ENCODE measurements around the gene AARS1.
"Not testable (repeated sequence)": the region's sequence is repeated elsewhere in the genome, so short reads cannot be mapped to it uniquely, and the experiment has no call there.

The AARS1 gene

DNA sequence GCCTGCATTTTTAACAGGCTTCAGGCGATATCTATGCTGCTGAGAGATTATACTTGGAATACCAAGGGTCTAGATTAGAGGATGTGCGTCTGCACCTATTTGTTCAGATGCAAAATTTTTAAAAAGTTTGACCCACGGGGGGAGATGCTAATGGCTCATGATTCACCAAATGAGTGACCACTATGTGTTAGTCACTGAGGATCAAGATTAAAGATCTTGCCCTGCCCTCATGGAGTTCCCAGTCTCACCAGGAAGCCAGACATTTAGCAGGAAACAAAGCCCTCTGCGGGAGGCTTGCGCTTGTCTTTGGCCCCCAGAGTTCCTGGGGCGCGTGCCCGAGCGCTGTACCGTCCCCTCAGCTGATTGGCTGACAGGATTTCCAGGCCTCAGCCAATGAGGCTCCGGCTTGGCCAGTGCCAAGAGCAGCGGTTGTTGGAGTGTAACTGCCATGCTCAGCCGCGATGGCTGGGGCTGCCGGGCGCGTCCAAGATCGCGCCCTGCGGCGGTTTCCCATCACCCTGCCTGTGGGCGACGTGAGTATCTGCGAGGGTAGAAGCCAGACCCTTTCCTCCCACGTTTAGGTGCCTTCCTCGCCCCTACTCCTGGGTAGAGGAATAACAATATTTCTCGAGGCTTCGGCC, 5.2 kb upstream of the AARS1 start:
- H3K36me3 Mint-ChIP-seq (ENCODE audit: low read depth) = peaks cover under 1% of the 10 kb centered on the region
- no peaks in the 10 kb centered on the region for H3K9me3 Mint-ChIP-seq
- H3K27me3 Mint-ChIP-seq = no peaks in the 10 kb centered on the region
- no peak overlapping the region for H3K4me3 Mint-ChIP-seq
- H3K4me1 Mint-ChIP-seq (ENCODE audit: low read depth) = peaks cover 16% of the 10 kb centered on the region
- no peak overlapping the region for H3K27ac Mint-ChIP-seq

DNA sequence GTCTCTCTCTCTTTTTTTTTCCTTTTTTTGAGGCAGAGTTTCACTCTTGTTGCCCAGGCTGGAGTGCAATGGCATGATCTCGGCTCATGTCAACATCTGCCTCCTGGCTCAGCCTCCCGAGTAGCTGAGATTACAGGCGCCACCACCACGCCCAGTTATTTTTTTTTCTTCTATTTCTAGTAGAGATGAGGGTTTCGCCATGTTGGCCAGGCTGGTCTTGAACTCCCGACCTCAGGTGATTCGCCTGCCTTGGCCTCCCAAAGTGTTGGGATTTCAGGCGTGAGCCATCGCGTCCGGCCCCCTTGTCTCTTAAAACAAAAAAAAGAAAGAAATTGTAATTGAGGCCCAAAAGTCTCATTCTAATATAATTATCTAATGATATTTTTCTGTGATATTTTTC, 2.8 kb upstream of the AARS1 start:
- Mint-ChIP-seq H3K36me3 (ENCODE audit: low read depth) (peaks cover 13% of the 10 kb centered on the region), H3K4me1 (ENCODE audit: low read depth) (peaks cover 19% of the 10 kb centered on the region)
- H3K9me3 Mint-ChIP-seq, H3K4me3 Mint-ChIP-seq, H3K27me3 Mint-ChIP-seq, H3K27ac Mint-ChIP-seq: not testable (repeated sequence)

DNA sequence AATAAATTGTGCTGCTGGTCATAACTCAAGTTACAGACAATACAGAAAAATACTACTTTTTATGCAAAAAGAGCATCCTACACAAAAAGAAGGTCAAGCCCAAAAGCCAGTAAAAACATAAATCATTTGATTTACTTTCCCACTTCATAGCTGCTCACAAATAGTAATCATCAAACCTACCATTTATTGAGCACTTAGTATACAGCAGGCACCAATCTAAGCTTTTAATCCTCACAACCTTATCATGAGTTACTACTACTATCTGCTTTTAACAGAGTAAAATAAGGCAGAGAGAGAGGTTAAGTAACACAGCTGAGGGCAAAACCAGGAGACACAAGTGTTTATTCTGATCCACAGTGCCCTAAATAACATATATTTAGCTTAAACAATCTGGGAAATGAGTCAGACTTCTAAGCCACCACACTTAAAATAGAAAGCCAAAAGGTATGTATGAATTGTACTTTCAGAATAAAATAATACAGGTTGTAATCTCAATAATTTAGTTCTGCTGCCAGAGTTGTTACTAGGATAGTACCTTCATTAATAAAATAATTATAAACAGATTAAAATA, 1.7 kb upstream of the AARS1 start:
- Mint-ChIP-seq H3K4me1 (ENCODE audit: low read depth) (peaks cover 19% of the 10 kb centered on the region), H3K9me3 (no peaks in the 10 kb centered on the region), H3K36me3 (ENCODE audit: low read depth) (peaks cover 13% of the 10 kb centered on the region), H3K27ac (no peak overlapping the region), H3K4me3 (no peak overlapping the region), H3K27me3 (no peaks in the 10 kb centered on the region)

DNA sequence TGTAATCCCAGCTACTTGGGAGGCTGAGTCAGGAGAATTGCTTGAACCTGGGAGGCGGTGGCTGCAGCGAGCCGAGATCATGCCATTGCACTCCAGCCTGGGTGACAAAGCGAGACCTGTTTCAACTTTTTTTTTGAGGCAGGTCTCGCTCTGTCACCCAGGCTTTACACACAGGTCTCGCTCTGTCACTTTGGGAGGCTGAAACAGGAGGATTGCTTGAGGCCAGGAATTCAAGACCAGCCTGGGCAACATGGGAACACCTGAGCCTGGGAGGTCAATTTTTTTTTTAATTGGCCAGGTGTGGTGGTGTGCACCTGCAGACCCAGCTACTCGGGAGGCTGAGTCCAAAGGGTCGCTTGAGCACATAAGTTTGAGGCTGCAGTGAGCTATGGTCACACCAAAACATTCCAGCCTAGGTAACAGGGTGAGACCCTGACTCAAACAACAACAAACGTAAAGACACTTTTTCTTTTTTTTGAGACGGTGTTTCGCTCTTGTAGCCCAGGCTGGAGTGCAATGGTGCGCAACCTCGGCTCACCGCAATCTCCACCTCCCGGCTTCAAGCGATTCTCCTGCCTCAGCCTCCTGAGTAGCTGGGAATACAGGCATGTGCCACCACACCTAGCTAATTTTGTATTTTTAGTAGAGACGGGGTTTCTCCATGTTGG, 1.9 kb downstream of the AARS1 start:
- H3K27ac Mint-ChIP-seq = peak overlapping the region; percentile 45
- H3K4me3 Mint-ChIP-seq = peak overlapping the region; percentile 99
- peaks cover 40% of the 10 kb centered on the region for H3K4me1 Mint-ChIP-seq (ENCODE audit: low read depth)
- not testable (repeated sequence) for H3K27me3 Mint-ChIP-seq, H3K9me3 Mint-ChIP-seq
- H3K36me3 Mint-ChIP-seq (ENCODE audit: low read depth) = peaks cover 37% of the 10 kb centered on the region

DNA sequence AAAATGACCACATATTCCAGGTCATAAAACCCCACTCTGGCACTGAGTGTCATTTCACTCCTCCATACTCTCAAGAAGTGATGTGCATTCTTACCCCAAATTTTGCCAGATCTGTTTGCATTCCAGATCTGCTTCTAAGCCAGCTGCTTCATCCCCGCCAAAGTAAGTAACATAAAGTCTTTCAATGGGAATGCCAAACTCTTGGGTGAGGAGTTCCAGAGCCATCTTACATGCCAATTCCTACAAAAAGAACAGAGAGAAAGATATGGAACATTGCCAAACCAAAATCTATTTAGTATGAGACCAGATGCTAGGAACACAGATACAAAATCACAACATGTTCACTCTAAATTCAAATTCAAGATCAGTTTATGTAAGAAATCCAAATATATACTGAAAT, 12.9 kb downstream of the AARS1 start:
- Mint-ChIP-seq H3K36me3 (ENCODE audit: low read depth) (peaks cover 67% of the 10 kb centered on the region), H3K4me1 (ENCODE audit: low read depth) (no peaks in the 10 kb centered on the region), H3K9me3 (no peaks in the 10 kb centered on the region), H3K27me3 (no peaks in the 10 kb centered on the region), H3K4me3 (no peak overlapping the region), H3K27ac (no peak overlapping the region)

DNA sequence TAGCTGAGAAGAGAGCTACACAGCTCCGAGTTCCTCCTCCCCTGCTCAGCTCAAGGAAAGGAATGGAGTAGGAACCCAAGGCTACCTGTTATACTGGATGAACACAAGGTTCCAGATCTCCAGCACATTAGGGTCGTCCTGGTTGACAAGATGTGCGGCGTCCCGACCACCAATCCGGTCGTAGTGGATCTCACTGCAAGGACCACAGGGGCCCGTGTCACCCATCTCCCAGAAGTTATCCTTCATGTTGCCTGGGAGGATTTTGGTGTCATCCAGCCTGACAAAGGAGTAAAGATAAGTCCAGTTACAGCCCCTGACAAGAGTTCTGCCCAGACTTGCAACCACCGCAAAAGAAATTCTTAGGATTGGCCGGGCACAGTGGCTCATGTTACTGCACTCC, 17.6 kb downstream of the AARS1 start:
- H3K4me3 Mint-ChIP-seq = no peak overlapping the region
- no peaks in the 10 kb centered on the region for H3K4me1 Mint-ChIP-seq (ENCODE audit: low read depth)
- H3K27ac Mint-ChIP-seq = no peak overlapping the region
- H3K36me3 Mint-ChIP-seq (ENCODE audit: low read depth) = peaks cover 67% of the 10 kb centered on the region
- H3K9me3 Mint-ChIP-seq = no peaks in the 10 kb centered on the region
- H3K27me3 Mint-ChIP-seq = no peaks in the 10 kb centered on the region

DNA sequence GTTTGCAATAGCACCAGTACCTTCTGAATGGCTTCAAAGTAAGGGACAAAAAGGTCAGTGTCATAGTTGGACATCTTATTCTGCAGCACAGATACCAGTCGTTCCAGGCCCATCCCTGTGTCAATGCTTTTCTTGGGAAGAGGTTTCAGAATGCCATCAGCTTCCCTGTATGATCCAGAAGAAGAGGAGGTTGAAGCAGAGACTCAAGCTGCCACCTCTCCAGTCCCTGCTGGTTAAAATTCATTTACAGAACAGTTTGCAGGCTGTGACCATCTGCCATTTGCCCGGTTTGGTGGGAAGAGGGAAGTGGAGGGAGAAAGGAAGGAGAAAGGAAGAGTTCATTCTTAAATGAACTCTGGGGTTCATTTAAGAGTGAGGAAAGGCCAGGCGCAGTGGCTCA, 19.1 kb downstream of the AARS1 start:
- Mint-ChIP-seq H3K36me3 (ENCODE audit: low read depth) (peaks cover 66% of the 10 kb centered on the region), H3K9me3 (no peaks in the 10 kb centered on the region), H3K27ac (no peak overlapping the region), H3K4me1 (ENCODE audit: low read depth) (no peaks in the 10 kb centered on the region), H3K27me3 (no peaks in the 10 kb centered on the region), H3K4me3 (no peak overlapping the region)

DNA sequence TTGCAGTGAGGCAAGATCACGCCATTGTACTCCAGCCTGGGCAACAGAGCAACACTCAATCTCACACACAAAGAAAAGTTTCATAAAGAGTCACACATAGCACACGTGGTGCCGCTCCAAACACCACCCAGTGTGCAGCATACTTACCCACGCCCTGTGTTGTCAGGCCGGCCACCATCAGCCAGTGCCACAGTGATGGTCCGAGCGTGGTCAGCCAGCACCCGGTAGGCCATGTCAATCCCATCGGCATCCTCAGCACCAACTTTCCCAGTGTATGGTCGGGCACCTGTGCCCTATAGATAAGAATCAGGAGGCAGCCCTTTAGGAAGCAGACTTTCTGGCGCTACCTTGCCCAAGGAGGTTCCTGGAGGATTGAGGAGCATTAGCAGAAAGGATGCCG, 19.8 kb downstream of the AARS1 start:
- H3K9me3 Mint-ChIP-seq = no peaks in the 10 kb centered on the region
- H3K4me1 Mint-ChIP-seq (ENCODE audit: low read depth) = no peaks in the 10 kb centered on the region
- no peaks in the 10 kb centered on the region for H3K27me3 Mint-ChIP-seq
- no peak overlapping the region for H3K27ac Mint-ChIP-seq
- peaks cover 67% of the 10 kb centered on the region for H3K36me3 Mint-ChIP-seq (ENCODE audit: low read depth)
- no peak overlapping the region for H3K4me3 Mint-ChIP-seq

DNA sequence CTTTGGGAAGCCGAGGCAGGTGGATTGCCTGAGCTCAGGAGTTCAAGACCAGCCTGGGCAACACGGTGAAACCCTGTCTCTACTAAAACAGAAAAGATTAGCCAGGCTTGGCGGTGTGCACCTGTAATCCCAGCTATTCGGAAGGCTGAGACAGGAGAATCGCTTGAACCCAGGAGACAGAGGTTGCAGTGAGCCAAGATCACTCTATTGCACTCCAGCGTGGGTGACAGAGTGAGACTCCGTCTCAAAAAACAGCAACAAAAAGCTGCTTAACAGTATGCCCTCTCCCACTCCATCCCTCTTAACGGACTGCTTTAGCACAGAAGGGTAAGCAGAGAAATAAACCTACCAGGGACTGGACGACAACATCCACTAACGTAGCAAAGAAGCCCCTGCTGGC, 21.4 kb downstream of the AARS1 start:
- H3K27ac Mint-ChIP-seq; H3K4me3 Mint-ChIP-seq; H3K9me3 Mint-ChIP-seq; H3K27me3 Mint-ChIP-seq; H3K4me1 Mint-ChIP-seq (ENCODE audit: low read depth): not testable (repeated sequence)
- peaks cover 65% of the 10 kb centered on the region for H3K36me3 Mint-ChIP-seq (ENCODE audit: low read depth)

DNA sequence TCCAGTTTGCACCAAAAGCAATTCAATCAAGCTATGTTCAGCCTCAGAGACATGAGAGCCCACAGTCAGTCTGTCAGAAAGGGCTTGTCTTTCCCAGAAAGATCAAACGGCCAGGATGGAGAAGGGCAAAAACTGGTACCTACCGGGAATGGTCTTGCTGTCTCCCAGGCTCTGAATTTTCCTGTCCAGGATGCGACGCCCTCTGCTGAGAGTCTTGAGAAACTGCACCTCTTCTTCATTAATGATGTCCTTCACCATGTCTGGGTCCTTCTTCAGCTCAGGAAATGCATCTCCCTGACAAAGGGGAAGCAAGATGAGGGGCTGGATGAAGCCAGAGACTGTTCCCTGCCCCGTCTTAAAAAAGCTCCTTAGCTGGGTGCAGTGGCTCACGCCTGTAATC, 21.8 kb downstream of the AARS1 start:
- no peak overlapping the region for H3K27ac Mint-ChIP-seq
- H3K9me3 Mint-ChIP-seq = no peaks in the 10 kb centered on the region
- peaks cover 64% of the 10 kb centered on the region for H3K36me3 Mint-ChIP-seq (ENCODE audit: low read depth)
- no peaks in the 10 kb centered on the region for H3K27me3 Mint-ChIP-seq
- no peaks in the 10 kb centered on the region for H3K4me1 Mint-ChIP-seq (ENCODE audit: low read depth)
- no peak overlapping the region for H3K4me3 Mint-ChIP-seq

DNA sequence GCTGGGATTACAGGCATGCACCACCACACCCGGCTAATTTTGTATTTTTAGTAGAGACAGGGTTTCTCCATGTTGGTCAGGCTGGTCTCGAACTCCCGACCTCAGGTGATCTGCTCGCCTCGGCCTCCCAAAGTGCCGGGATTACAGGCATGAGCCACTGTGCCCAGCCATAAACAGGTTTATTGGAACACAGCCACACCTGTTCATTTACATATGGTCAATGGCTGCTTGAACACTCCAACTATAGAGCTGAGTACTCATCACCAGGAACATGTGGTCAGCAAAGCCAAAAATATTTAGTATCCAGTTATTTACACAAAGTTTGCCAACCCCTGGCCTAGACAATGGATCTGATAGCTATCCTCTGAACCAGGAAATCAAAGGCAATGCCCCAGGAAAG, 29.4 kb downstream of the AARS1 start:
- H3K9me3 Mint-ChIP-seq; H3K27ac Mint-ChIP-seq; H3K4me1 Mint-ChIP-seq (ENCODE audit: low read depth); H3K27me3 Mint-ChIP-seq; H3K4me3 Mint-ChIP-seq: not testable (repeated sequence)
- H3K36me3 Mint-ChIP-seq (ENCODE audit: low read depth) = peaks cover 78% of the 10 kb centered on the region

DNA sequence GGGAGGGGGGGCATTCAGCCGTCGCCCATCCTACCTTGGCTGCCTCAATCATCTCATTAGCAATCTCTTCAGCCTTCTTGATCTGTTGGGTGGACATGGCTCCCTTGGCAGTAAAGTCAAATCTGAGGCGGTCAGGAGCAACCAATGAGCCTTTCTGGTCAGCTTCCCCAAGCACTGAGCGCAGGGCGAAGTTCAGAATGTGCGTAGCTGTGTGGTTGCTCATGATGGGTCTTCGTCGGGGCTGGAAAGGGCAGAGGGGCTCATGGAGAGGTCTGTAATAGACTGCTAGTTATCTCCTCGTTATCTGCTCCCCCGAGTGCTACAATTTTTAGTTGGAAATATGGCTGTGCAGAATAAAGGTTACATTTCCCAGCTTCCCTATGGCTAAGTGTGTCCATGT, 30.4 kb downstream of the AARS1 start:
- Mint-ChIP-seq H3K4me3 (no peak overlapping the region), H3K9me3 (no peaks in the 10 kb centered on the region), H3K27me3 (no peaks in the 10 kb centered on the region), H3K27ac (no peak overlapping the region), H3K4me1 (ENCODE audit: low read depth) (no peaks in the 10 kb centered on the region), H3K36me3 (ENCODE audit: low read depth) (peaks cover 81% of the 10 kb centered on the region)

DNA sequence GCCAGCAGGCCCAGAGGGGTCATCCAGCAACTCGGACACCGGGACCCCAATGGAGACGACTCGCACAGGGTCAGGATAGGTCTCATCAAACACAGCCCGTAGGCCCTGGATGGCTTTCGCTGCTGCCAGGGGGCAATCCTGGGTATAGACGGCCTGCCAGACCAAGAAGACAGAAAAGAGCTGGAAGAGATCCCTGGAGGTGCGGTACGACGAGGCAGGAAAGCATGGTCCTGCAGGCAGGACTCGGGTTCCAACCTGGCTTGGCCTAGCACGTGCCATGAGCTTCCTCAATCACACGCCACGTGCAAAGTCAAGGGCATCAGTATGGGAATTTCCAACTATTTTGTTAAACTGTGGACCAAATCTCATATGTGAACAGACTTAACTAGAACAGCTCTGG, 31.2 kb downstream of the AARS1 start:
- H3K27me3 Mint-ChIP-seq = no peaks in the 10 kb centered on the region
- H3K36me3 Mint-ChIP-seq (ENCODE audit: low read depth) = peaks cover 84% of the 10 kb centered on the region
- H3K4me3 Mint-ChIP-seq = no peak overlapping the region
- H3K9me3 Mint-ChIP-seq = no peaks in the 10 kb centered on the region
- H3K4me1 Mint-ChIP-seq (ENCODE audit: low read depth) = no peaks in the 10 kb centered on the region
- H3K27ac Mint-ChIP-seq = no peak overlapping the region

DNA sequence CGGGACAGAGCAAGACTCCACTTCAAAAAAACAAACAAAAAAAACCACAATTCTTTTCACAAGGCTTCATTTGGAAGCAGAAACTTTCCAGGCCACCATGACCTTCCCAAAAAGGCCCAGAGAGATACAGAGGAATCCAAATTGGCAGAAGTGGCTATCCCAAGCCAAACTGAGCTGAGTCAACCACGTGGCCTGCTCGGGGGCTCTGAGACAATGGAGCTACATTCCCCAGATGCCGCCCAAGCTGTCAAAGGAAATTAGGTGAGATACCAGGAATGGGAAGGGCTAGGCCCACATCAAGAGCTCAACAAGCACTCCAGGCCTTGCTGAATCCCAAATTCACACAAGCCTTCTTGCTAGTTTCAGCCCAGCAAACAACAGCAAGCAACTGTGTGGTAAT, 31.9 kb downstream of the AARS1 start:
- Mint-ChIP-seq H3K4me1 (ENCODE audit: low read depth) (no peaks in the 10 kb centered on the region), H3K27me3 (no peaks in the 10 kb centered on the region), H3K27ac (peak overlapping the region; percentile 59), H3K9me3 (no peaks in the 10 kb centered on the region), H3K36me3 (ENCODE audit: low read depth) (peaks cover 85% of the 10 kb centered on the region), H3K4me3 (no peak overlapping the region)

DNA sequence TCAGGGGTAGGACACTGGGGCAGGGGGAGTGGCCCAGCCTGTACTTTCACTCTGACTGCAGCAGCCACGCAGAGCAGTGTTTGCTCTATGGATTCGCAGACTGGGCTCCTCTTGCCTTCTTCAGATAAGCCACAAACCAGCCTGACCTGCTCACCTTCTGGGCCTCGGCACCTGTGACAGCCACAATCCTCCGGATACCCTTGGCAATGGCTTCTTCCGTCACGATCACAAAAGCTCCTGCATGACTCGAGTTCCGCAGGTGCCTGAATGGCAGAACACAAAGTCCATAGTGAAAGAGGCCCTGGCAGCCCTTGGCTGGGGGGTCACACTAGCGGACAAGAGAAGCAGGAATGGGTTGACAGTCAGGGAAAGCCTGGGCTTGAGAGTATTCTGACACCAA, 33.7 kb downstream of the AARS1 start:
- no peak overlapping the region for H3K4me3 Mint-ChIP-seq
- H3K36me3 Mint-ChIP-seq (ENCODE audit: low read depth) = peaks cover 78% of the 10 kb centered on the region
- no peaks in the 10 kb centered on the region for H3K27me3 Mint-ChIP-seq
- H3K27ac Mint-ChIP-seq = no peak overlapping the region
- no peaks in the 10 kb centered on the region for H3K4me1 Mint-ChIP-seq (ENCODE audit: low read depth)
- H3K9me3 Mint-ChIP-seq = no peaks in the 10 kb centered on the region

DNA sequence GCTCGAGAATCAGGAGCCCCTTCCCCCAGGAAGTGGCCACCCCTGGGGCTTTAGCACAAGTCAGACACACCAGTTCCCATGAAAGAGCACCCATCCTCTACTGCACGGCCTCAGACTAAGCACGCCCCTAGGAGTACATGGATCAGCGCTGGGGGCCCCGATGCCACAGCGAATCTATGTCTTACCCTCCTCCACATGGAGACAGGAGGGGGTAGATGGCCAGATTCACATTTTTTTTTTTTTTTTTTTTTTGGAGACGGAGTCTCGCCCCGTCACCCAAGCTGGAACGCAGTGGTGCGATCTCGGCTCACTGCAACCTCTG, 34.4 kb downstream of the AARS1 start:
- Mint-ChIP-seq H3K27ac (no peak overlapping the region), H3K27me3 (no peaks in the 10 kb centered on the region), H3K36me3 (ENCODE audit: low read depth) (peaks cover 77% of the 10 kb centered on the region), H3K9me3 (no peaks in the 10 kb centered on the region), H3K4me3 (no peak overlapping the region), H3K4me1 (ENCODE audit: low read depth) (peaks cover 4% of the 10 kb centered on the region)
